ENCODE results near the gene GRID1. TPM values are rescaled to one million over a fixed set of nuclear protein-coding genes. Genes with fewer than 3 reads are reported as not detected.

Gene GRID1
- total and polyA plus RNA-seq, 10 of the 15 experiments (the other 5 are each of a cell fraction or from before 2014, with no cell fraction given) = 0.04 to 0.62 (median 0.08) TPM; not detected in 5

DNA sequence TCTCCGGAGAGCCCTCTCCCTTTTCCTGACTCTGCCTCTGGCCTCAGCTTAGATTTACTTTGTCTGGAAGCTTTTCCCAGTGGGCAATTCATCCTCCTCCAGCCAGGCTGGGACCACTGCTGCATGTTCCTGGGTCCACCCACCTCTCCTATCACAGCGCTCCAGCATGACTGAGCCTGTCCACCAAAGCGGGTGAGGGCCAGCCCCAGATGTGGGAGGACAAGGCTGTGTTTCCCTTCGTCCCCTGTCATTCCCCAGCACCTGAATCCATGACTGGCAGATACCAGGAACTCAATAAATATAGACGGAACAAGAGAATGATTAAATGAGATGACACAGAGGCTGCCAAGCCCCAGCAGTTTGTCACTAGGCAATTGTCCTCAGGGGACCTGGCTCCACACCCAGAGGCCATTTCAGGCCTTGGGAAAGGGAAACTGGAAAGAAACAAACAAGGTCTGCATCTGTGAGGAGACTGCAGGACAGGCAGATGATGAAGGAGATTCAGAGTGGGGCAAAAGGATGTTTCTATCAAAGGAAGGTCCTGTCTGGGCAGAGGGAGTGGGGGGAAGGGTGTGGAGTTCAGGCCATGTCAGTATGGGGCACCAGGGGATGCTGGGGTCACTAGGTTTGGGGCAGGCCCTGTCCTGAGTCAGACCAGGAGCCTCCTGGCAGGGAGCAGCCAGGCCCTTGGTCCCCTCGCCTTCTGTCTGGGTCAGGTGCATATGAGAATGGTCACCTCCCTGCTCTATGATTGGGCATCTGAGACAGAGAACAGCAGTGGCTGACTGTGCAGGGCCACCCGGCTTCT is 576.4 kb downstream of the GRID1 start:
- H4K20me1 ChIP-seq (ENCODE audit: control insufficient read depth, insufficient read depth) = no peaks in the 10 kb centered on the region
- no peak overlapping the region for H2AFZ ChIP-seq (ENCODE audit: control insufficient read depth, low read depth, low read length)
- RAD21 ChIA-PET (ENCODE audit: unreplicated experiment) = no interaction called here
- no peak overlapping the region for H3K4me2 ChIP-seq (ENCODE audit: control insufficient read depth, insufficient read depth)
- H3K79me2 ChIP-seq (ENCODE audit: control insufficient read depth, insufficient read depth, low read length) = no peaks in the 10 kb centered on the region
- CTCF ChIA-PET = no interaction called here
- no peak for DNase-seq (ENCODE audit: low read depth, low spot score)
- FAIRE-seq = no peak
- no peak overlapping the region for H3K4me3 ChIP-seq
- no peak for ATAC-seq
- in situ Hi-C loops (cut with MboI) (no loop called here), intact Hi-C loops (cut with micrococcal nuclease; ENCODE audit: unreplicated experiment) (loop anchor here (10.0 kb wide), 3 partner anchors 195 to 585 kb away; no protein-coding TSS in a partner anchor)
- POLR2A ChIA-PET = no interaction called here
- no TSS peak for BruUV-seq (replicated peaks)
- H3K9me3 ChIP-seq (replicated peaks; ENCODE audit: control insufficient read depth, insufficient read depth, low read length) = no peaks in the 10 kb centered on the region
- no peaks in the 10 kb centered on the region for H3K4me1 ChIP-seq (ENCODE audit: control insufficient read depth, insufficient read depth, low read length)
- TF ChIP-seq ASH2L (IDR thresholded peaks at IDR 0.05; ENCODE audit: borderline replicate concordance, low read depth) = no peak
- no peak for TF ChIP-seq JUND (IDR thresholded peaks at IDR 0.05; ENCODE audit: low read depth, low read length)
- no peak for TF ChIP-seq CBX3 (IDR thresholded peaks at IDR 0.05; ENCODE audit: borderline replicate concordance, low read depth)
- TF ChIP-seq LARP7 (IDR thresholded peaks at IDR 0.05) = no peak
- no peak for TF ChIP-seq TBL1XR1 (IDR thresholded peaks at IDR 0.05; ENCODE audit: low read depth, low read length)
- TF ChIP-seq NRF1 (conservative IDR thresholded peaks at IDR 0.05; ENCODE audit: low read depth, low read length) = no peak
- no peak for TF ChIP-seq RBBP5 (conservative IDR thresholded peaks at IDR 0.05)
- no peak for TF ChIP-seq MAX (IDR thresholded peaks at IDR 0.05; ENCODE audit: low read depth, low read length)
- TF ChIP-seq, protein P1, sequence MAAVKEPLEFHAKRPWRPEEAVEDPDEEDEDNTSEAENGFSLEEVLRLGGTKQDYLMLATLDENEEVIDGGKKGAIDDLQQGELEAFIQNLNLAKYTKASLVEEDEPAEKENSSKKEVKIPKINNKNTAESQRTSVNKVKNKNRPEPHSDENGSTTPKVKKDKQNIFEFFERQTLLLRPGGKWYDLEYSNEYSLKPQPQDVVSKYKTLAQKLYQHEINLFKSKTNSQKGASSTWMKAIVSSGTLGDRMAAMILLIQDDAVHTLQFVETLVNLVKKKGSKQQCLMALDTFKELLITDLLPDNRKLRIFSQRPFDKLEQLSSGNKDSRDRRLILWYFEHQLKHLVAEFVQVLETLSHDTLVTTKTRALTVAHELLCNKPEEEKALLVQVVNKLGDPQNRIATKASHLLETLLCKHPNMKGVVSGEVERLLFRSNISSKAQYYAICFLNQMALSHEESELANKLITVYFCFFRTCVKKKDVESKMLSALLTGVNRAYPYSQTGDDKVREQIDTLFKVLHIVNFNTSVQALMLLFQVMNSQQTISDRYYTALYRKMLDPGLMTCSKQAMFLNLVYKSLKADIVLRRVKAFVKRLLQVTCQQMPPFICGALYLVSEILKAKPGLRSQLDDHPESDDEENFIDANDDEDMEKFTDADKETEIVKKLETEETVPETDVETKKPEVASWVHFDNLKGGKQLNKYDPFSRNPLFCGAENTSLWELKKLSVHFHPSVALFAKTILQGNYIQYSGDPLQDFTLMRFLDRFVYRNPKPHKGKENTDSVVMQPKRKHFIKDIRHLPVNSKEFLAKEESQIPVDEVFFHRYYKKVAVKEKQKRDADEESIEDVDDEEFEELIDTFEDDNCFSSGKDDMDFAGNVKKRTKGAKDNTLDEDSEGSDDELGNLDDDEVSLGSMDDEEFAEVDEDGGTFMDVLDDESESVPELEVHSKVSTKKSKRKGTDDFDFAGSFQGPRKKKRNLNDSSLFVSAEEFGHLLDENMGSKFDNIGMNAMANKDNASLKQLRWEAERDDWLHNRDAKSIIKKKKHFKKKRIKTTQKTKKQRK (IDR thresholded peaks at IDR 0.05; ENCODE audit: low read depth, low read length) = no peak
- no peak for TF ChIP-seq ZNF24 (IDR thresholded peaks at IDR 0.05)
- TF ChIP-seq HDGF (IDR thresholded peaks at IDR 0.05) = no peak
- TF ChIP-seq MTA3 (IDR thresholded peaks at IDR 0.05; ENCODE audit: borderline replicate concordance, low read length) = no peak
- no peak for TF ChIP-seq SREBF2 (IDR thresholded peaks at IDR 0.05; ENCODE audit: low read length)
- TF ChIP-seq CBFB (IDR thresholded peaks at IDR 0.05; ENCODE audit: low read depth) = no peak
- no peak for TF ChIP-seq MYC (IDR thresholded peaks at IDR 0.05; ENCODE audit: insufficient read depth, insufficient read length, insufficient replicate concordance, low read length, severe bottlenecking)
- no peak for TF ChIP-seq MEF2A (IDR thresholded peaks at IDR 0.05; ENCODE audit: insufficient read depth, low read depth, low read length)
- no peak for TF ChIP-seq ZBTB11 (CRISPR knock-in tag; IDR thresholded peaks at IDR 0.05)
- no peak for TF ChIP-seq STAT3 (IDR thresholded peaks at IDR 0.05; ENCODE audit: low read depth, low read length)
- TF ChIP-seq GABPA (IDR thresholded peaks at IDR 0.05; ENCODE audit: low read depth) = no peak
- no peak for TF ChIP-seq NBN (IDR thresholded peaks at IDR 0.05)
- H3K27ac ChIP-seq (ENCODE audit: control insufficient read depth, insufficient read depth) = no peak overlapping the region
- no peak overlapping the region for H3K9ac ChIP-seq (ENCODE audit: control insufficient read depth, insufficient read depth, low read length)
- WGBS (ENCODE audit: insufficient coverage, insufficient replicate concordance, low lambda C conversion rate, missing lambda C conversion rate) = 14% methylated on average over 7 of the region's 7 CpGs
- H3K27me3 ChIP-seq (replicated peaks in 1 of 2; ENCODE audit: control insufficient read depth in 2 of 2, insufficient read depth in 2 of 2, low read length in 1 of 2) = no peaks in the 10 kb centered on the region
- H3K36me3 ChIP-seq (ENCODE audit: control insufficient read depth in 2 of 2, insufficient read depth in 2 of 2, low read length in 1 of 2) = no peaks in the 10 kb centered on the region
- SMC1A ChIA-PET (ENCODE audit: uncharacterized antibody, unreplicated experiment) = no interaction called here
